Type B pancreatic cell (in vitro differentiated cells): ENCODE measurements around the gene GNB1. TPM values are rescaled to one million over a fixed set of nuclear protein-coding genes. Genes with fewer than 3 reads are reported as not detected.

ENCODE experiments used
- DNase-seq: peaks from one replicate; pipeline ENCODE4 v3.0.0; 2021; ENCODE audit warnings: mixed read lengths; ENCODE audit not compliant: unreplicated experiment; ENCODE audit errors: extremely low spot score
- H3K27ac Mint-ChIP-seq: 2 replicates; pipeline ENCODE4 v1.8.0; 2021; ENCODE audit warnings: mild to moderate bottlenecking, mixed read lengths
- H3K27me3 Mint-ChIP-seq: 2 replicates; pipeline ENCODE4 v1.8.0; 2021; ENCODE audit warnings: mixed read lengths
- H3K36me3 Mint-ChIP-seq: 2 replicates; pipeline ENCODE4 v1.8.0; 2021; ENCODE audit warnings: mixed read lengths
- H3K4me1 Mint-ChIP-seq: one replicate; pipeline ENCODE4 v1.8.0; 2021; ENCODE audit warnings: mixed read lengths; ENCODE audit not compliant: unreplicated experiment
- H3K4me3 Mint-ChIP-seq: 2 replicates; pipeline ENCODE4 v1.8.0; 2021; ENCODE audit warnings: mild to moderate bottlenecking, mixed read lengths
- H3K9me3 Mint-ChIP-seq: 2 replicates; pipeline ENCODE4 v1.8.0; 2021; ENCODE audit warnings: mixed read lengths
- CTCF ChIP-seq: fragments of 200-600 bp; sonication (generic); conservative IDR thresholded peaks from 2 replicates; pipeline ENCODE4 v1.5.0; 2021; ENCODE audit warnings: antibody characterized with exemption, mild to moderate bottlenecking
- total RNA-seq: library from RNA; stranded (reverse); gene quantifications from 2 replicates; pipeline ENCODE4 v1.2.1, GENCODE V29; 2021; ENCODE audit warnings: low replicate concordance

The GNB1 gene
- total RNA-seq, 1 donor from 2014 or later = 297 TPM

GRCh38 chr1:1797731-1798341 is 93.1 kb downstream of the GNB1 start:
- no peak for DNase-seq
- no peak for TF ChIP-seq CTCF
- Mint-ChIP-seq H3K9me3 (no peaks in the 10 kb centered on the region), H3K4me3 (no peak overlapping the region), H3K36me3 (peaks cover 17% of the 10 kb centered on the region), H3K27me3 (no peaks in the 10 kb centered on the region), H3K27ac (no peak overlapping the region), H3K4me1 (no peaks in the 10 kb centered on the region)

- peaks cover 18% of the 10 kb centered on the region for H3K36me3 Mint-ChIP-seq
- H3K4me3 Mint-ChIP-seq = no peak overlapping the region
- no peaks in the 10 kb centered on the region for H3K27me3 Mint-ChIP-seq
- DNase-seq = no peak
- H3K9me3 Mint-ChIP-seq = no peaks in the 10 kb centered on the region
- no peak overlapping the region for H3K27ac Mint-ChIP-seq
- peak; percentile 21 for TF ChIP-seq CTCF
- H3K4me1 Mint-ChIP-seq = no peaks in the 10 kb centered on the region
These were observed 94.4 kb downstream of the GNB1 start for GRCh38 chr1:1796466-1796865.

- H3K27ac Mint-ChIP-seq = no peak overlapping the region
- no peaks in the 10 kb centered on the region for H3K27me3 Mint-ChIP-seq
- no peak overlapping the region for H3K4me3 Mint-ChIP-seq
- no peaks in the 10 kb centered on the region for H3K9me3 Mint-ChIP-seq
- DNase-seq = no peak
- TF ChIP-seq CTCF = no peak
- peaks cover 22% of the 10 kb centered on the region for H3K36me3 Mint-ChIP-seq
- H3K4me1 Mint-ChIP-seq = no peaks in the 10 kb centered on the region
These were observed 95.9 kb downstream of the GNB1 start for GRCh38 chr1:1794999-1795398.

GRCh38 chr1:1793481-1794244 is 97.2 kb downstream of the GNB1 start:
- Mint-ChIP-seq H3K36me3 (peaks cover 27% of the 10 kb centered on the region), H3K27ac (no peak overlapping the region), H3K4me3 (no peak overlapping the region), H3K4me1 (no peaks in the 10 kb centered on the region), H3K27me3 (no peaks in the 10 kb centered on the region), H3K9me3 (no peaks in the 10 kb centered on the region)
- no peak for TF ChIP-seq CTCF
- DNase-seq = no peak

- Mint-ChIP-seq H3K27ac (peak overlapping the region; percentile 46), H3K27me3 (no peaks in the 10 kb centered on the region), H3K4me3 (no peak overlapping the region), H3K36me3 (peaks cover 24% of the 10 kb centered on the region), H3K9me3 (no peaks in the 10 kb centered on the region), H3K4me1 (no peaks in the 10 kb centered on the region)
- no peak for DNase-seq
- peak; percentile 55 for TF ChIP-seq CTCF
These were observed 102.0 kb downstream of the GNB1 start for GRCh38 chr1:1788646-1789431.
